ENCODE results near the gene ZBTB46. TPM values are rescaled to one million over a fixed set of nuclear protein-coding genes. Genes with fewer than 3 reads are reported as not detected.

Gene ZBTB46
- total RNA-seq, 4 donors from 2014 or later = 11.1 to 65.3 (median 17.8) TPM

DNA sequence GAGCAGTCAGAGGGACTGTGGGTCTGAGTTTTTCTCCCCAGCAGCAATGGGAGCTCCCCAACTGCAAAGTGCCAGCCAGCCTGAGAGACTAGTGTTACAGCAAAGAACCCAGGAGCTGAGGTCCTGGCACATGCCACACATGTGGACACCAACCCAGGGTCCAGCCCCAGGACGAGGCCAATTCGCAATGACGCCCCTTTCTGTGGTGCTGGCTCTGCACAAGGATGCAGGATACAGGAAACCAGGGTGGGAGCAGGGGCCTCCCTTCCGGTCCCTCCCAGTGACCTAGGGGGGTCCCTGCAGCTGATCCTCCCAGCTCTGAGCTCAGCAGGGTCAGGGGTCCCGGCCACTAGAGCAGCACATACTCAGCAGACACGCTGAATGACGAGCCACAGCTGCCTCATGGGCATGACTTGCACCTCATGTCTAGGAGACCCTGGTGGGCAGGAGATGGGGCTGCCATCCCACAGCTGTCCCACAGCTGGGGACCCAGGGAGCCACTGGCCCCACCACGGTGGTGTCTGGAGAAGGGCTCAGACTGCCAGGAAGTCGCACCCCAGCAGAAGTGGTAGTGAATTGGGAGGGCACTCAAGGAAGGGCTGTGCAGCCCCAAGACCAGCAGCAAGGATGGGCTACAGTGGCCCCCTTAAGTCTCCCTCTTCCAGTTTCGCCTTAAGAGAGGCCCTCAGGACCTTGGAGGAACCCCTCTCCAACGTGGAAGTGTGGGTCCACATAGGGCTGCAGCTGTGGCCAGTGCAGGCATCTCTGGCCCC lies 126.9 kb downstream of the ZBTB46 start:
- TF ChIP-seq, protein P1, sequence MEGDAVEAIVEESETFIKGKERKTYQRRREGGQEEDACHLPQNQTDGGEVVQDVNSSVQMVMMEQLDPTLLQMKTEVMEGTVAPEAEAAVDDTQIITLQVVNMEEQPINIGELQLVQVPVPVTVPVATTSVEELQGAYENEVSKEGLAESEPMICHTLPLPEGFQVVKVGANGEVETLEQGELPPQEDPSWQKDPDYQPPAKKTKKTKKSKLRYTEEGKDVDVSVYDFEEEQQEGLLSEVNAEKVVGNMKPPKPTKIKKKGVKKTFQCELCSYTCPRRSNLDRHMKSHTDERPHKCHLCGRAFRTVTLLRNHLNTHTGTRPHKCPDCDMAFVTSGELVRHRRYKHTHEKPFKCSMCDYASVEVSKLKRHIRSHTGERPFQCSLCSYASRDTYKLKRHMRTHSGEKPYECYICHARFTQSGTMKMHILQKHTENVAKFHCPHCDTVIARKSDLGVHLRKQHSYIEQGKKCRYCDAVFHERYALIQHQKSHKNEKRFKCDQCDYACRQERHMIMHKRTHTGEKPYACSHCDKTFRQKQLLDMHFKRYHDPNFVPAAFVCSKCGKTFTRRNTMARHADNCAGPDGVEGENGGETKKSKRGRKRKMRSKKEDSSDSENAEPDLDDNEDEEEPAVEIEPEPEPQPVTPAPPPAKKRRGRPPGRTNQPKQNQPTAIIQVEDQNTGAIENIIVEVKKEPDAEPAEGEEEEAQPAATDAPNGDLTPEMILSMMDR (IDR thresholded peaks at IDR 0.05) = no peak
- DNase-seq (ENCODE audit: low spot score) = no peak

DNA sequence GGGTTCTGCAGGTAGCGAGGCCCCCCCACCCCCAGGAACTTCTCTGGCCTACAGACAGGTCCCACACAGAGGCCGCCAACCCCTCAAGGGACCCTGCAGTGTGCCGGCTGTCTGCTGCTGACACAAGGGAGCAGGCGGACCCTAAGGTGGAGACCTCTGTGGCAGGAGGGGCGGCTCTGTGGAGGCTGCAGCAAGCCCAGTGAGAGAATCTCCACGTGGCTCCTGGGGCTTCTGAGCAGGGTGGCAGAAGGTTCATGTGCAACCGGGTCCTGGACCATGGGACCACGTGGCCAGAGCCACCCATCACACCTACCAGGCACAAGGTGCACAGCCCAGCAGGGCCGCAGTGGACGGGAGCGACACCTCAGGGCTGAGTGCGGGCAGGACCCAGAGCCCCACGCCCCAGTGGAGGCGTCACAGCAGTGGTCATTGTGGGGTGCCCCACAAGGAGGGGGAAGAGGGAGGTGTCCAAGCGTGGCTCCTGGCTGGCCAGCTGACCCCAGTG lies 127.5 kb downstream of the ZBTB46 start:
- ATAC-seq (ENCODE audit: low FRiP score) (no peak), DNase-seq (ENCODE audit: low spot score) (no peak)
- TF ChIP-seq, protein P1 (IDR thresholded peaks at IDR 0.05) = no peak

More for the DNA sequence above, 126.9 kb downstream of the ZBTB46 start:
- ATAC-seq (ENCODE audit: low FRiP score) = no peak

DNA sequence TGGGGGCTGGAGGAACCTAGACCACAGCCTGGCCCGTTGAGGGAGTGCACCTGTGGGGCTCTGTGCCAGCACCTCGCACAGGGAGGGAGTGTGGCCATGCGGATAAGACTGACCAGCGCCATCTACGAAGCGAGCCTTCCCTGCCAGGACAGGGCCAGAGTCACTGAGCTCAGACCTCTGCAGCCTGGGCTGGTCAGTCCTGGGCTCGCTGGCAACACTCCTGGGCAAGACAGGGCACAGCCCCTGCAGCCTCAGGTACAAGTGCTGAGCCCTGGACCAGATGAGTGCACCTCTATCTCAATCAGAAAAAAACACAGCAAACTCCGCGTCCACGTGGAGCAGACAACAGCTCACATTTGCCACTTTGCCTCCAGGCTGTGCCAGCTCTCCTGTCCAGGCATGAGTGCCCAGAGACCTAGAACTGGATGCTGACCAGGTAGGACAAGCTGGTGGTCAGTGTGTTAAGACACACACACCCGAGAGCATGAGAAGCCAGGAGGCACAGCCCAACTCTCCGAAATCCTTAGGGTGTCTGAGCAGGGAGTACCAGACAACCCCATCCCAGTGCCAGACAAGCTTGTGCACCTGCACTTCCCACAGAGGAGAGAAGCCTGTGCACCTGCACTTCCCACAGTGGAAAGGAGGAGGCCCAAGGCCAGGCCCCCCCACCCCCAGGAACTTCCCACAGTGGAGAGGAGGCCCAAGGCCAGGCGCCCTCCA lies 128.2 kb downstream of the ZBTB46 start:
- TF ChIP-seq, protein P1 (IDR thresholded peaks at IDR 0.05) = no peak
- DNase-seq (ENCODE audit: low spot score) (no peak), ATAC-seq (ENCODE audit: low FRiP score) (no peak)

DNA sequence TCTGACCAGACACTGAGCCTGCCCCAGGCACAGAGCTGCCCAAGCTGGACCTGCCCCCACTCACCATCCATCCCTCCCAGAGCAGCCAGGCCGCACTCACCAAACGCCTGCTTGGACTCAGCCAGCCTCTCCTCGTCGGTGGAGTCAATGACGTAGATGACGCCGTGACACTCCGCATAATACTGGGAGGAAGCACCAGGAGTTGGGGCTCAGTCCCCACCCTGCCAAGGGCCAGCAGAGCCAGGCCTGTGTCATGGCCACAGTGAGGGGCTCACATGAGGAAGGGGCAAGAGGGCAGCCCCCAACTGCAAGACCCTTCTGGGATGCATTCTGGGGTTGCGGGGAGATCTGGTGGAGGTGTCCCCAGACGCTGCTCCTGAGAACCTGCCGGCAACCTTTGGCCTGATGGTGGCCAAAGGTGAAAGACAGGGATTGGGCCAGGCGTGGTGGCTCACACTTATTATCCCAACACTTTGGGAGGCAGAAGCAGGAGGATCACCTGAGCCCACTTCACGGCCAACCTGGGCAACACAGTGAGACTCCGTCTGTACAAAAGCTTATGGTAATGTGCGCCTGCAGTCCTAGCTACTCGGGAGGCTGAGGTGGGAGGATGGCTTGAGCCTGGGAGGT lies 128.9 kb downstream of the ZBTB46 start:
- peak; percentile 15 for DNase-seq (ENCODE audit: low spot score)
- ATAC-seq (ENCODE audit: low FRiP score) = no peak
- TF ChIP-seq, protein P1 (IDR thresholded peaks at IDR 0.05) = no peak

DNA sequence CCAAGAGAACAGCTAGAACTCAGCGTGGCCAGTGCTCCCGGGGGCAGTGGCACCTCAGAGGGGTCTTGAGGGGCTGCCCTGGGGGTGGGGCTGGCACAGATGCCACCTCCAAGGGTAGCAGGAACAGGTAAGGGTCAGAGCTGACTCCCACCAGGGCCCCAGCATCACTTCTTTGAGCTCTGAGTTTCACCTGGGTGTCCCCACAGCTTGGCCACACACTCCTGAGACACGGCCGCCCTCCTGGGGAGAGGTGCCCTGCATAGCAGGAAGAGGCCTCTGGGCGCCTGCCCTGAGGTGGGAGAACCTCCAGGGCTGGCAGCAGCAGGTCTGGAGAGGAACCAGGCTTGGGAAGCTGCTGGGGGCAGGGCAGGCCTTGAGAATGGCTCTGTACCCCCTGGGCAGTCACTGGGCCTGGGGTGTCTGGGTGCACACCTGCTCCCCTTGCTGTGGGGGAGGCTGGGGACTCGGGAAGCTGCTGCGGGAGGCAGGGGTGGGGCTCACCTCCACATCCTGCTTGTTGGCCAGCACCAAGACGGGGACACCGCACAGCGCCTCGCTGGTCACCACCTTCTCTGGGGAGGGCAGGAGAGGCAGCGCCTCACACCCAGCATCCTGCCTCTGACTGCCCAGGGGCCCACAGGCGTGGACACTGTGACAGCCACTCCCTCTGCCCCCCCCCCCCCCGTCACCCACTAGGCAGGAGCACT lies 129.6 kb downstream of the ZBTB46 start:
- ATAC-seq (ENCODE audit: low FRiP score) = no peak
- DNase-seq (ENCODE audit: low spot score) = peak; percentile 7
- TF ChIP-seq, protein P1 (IDR thresholded peaks at IDR 0.05) = no peak

DNA sequence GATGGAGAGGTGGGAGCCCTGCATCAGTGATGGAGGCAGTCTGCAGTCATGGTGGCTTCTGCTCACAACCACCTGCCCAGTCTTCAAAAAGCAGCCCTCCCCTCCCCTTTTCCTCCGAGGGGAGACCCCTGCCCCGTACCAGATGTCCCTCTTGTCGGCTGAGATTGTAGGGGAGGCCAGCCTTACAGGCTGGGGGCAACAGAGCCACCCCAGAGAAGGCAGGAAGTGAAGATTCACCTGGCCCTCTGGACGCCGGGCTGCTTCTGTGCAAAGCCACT lies 130.1 kb downstream of the ZBTB46 start:
- no peak for ATAC-seq (ENCODE audit: low FRiP score)
- no peak for DNase-seq (ENCODE audit: low spot score)
- TF ChIP-seq, protein P1 (IDR thresholded peaks at IDR 0.05) = no peak
